GM19043 (cell line): ENCODE results near the gene PARM1.

Experiments used
- ATAC-seq: cut with Tn5 transposase; IDR thresholded peaks from one replicate; pipeline ENCODE4 v1.9.1; 2021; ENCODE audit warnings: low read depth; ENCODE audit not compliant: unreplicated experiment

The PARM1 gene

DNA sequence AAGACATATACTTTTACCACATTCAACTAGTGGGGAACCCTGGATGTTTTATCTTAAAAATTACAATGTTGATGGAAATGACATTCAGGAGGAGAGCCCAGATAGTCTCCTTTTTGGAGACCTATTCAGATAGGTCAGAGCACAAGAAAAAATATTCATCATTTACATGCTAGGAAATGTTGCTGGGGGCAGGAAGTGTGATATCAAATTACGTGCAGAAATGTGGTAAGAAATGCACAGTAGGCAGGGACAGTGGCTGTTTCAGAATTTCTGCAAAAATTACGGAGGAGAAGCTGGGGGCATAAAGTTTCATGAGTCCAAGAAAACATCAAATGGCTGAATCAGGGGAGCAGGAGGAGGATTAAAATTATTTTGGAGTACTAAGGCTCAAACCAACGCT, 8.2 kb downstream of the PARM1 start:
- no peak for ATAC-seq

DNA sequence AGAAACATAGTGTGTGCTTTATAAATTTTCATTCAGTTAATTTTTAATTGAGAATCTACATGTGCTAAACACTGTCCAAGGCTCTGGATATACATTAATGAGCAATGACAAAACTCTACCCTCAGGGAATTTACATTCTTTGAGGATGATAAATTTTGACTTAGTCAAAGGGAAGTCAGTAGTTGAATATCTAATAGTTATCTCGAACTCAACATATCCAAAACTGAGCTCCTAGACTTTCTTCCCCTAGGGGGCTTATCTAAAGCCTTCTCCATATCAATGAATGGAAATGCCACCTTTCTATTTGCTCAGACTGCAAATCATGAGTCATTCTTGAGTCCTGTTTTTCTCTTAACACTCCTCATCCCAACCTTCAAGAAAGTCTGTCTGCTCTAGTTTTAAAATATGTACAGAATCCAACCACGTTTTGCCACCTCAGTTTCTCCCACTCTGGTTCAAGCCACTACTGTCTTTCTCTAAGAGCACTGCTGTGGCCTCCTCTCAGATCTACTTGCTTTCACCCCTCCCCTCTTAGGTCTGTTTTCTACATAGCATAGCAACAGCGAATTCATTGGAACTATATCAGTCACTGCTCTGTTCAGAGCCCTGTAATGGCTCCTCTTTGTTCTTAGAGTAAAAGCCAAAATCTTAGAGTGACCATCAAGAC, 9.5 kb downstream of the PARM1 start:
- no peak for ATAC-seq

DNA sequence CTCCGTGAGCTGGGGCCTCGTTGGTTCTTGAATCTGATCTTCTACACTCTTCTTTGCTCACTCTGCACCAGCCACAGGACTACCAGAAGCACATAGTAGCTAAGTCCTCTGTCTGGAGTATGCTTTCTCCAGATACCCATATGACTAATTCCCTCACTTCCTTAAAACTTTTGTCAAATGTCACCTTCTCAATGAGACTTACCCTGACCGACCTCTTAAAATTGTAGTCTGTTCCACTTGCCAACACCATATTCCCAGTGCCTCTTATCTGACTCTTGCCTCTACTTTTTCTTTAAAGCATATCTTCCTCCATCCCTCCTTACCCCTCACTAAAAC, 10.0 kb downstream of the PARM1 start:
- no peak for ATAC-seq

DNA sequence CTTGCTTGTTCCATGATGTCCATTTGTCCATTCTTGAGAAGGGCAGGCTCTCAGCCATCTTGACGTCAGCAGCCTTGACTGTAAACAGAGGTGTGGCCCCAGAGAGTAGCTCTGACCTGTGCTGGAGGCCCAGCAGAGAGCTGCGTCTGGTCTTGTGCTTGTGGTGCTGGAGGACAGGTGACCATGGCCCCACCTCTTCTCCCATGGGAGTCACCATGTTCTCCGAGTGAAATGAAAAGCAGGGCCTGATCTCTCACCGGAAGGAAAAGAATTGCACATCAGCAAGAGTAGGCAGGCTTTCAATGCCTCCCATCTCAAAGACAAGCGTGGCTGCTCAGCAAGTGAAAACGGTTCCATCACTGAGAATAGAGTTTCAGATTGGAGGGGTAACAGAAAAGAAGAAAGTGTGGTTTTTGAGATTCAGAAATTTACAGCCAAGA, 11.5 kb downstream of the PARM1 start:
- no peak for ATAC-seq

DNA sequence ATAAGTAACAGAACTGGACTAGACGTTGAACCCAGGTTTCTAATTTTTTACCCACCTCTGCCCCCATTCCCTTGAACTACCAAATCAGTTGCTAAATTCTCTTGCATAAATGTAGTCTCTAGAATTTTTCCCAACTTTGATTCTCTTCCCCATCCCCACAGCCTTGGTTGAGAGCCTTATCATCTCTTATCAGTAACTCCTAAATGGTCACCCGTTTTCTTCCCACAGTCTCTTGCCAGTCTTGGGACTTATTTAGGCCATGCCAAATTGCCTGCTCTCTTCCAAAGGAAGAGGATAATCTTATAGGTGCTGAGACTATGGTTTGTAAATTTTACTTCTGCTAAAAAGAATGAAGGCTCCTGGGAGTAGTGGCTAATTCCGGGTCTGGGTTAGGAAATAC, 13.3 kb downstream of the PARM1 start:
- ATAC-seq: no peak

DNA sequence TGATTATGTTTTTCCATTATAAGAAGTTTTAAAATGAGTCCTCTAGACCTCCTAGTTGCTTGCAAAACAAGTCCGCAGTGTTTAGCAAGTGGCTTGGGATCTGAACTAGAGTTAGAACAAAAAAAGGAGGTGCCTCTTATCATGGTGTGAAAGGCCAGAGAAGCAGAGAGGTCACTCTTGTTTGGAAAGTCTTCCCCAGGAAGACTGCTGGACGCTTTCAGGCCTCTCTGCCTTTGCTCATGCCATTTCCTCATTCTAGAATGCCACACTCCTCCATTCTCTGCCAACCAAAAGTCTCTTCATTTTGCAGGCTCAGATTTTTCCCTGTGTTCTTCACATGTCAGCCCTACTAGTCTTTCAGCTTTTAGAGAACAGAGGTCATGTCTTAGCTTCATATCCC, 14.9 kb downstream of the PARM1 start:
- ATAC-seq: no peak

DNA sequence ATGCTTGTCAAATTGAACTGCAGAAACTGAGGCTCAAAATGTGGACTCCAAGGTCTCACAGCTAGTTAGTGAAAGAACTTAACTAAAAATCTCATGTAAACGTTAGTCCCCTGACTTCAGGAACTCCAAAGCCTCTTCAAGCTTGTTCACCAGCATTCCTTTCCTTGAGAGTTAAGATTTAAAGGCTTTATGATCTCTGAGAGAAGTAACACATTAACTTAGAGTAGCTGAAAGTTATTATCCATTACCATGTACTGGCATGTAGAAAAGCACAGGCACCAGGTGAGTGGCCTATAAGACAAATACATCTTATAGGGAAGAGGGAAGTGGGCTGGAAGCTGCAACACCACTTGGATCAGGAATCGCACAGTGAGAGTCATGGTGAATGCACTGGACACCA, 15.3 kb downstream of the PARM1 start:
- ATAC-seq: no peak

DNA sequence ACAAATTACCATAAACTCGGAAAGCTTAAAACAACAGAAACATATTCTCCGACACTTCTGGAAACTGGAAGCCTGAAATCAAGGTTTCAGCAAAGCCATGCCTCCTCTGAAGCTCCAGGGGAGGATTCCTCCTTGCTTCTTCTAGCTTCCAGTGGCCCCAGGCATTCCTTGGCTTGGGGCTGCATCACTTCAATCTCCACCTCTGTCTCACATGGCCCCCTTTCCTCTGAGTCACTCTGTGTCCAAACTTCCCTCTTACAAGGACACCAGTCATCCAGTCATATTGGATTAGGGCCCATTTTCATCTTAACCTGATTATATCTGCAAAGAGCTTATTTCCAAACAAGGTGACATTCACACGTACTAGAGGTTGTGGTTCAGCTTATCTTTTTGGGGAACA, 17.3 kb downstream of the PARM1 start:
- no peak for ATAC-seq

DNA sequence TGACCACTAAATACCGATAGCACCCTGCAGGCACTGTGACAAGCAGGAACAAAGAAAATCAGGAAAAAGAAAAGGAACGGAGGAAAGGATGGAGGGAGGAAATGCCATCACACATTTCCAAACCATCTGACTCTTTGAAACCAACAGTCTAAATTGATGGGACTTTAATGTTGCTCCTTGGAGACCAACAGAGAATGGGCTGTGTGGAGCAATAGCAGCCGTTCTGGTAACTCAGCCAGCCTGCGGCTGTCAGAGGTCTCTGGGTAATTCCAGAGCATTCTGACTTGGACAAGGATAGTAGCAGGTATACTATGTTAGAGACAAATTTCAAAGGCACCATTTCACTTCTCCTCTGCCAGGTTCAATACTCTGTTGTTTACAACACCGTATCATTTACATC, 18.0 kb downstream of the PARM1 start:
- ATAC-seq: no peak

DNA sequence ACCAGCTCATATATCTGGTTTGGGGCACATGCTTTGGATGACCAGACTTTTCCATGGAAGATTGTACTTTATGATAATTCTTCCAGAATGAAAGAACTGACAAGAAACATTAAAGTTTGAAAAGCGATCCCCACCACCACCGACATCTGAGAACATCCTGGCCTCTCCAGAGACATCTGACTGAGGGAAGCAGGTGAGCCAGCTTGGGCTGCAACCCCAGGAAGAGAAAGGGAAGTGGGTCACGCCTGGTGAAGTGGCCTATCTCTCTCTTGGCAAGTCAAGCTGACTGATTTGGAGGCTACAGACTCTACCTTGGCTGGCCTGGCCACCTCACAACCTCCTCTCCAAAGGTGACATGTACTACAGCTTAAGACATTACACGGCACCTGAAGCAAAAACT, 20.7 kb downstream of the PARM1 start:
- no peak for ATAC-seq

DNA sequence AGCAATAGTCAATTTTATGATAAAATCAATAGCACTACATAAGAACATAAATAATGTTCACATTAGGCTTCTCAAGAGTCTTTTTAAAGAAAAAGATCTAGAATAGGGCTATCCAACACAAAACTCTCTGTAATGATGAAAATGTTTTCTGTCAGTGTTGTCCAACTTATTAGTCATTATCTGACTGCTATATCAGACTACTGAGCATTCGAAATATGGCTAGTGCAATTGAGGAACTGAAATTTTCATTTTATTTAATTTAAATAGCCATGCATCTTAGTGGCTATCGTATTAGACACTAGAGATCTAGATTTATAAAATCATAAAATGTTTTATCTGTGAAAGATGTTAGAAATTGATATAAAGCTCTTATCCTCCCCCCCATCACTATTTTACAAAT, 26.0 kb downstream of the PARM1 start:
- no peak for ATAC-seq

DNA sequence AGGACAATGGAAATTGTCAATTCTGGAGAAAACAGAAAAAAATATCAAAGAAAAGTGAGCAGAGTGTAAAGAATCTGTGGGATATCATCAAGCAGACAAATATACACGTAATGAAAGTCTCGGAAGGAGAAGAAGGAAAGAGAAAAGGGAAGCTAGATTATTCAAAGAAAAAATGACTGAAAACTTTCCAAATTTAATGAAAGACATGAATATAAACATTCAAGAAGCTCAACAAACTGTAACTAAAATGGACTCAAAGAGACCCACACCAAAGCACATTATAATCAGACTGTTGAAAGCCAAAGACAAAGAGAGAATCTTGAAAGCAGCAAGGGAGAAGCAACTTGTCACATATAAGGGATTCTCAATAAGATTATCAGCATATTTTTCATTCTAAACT, 28.3 kb downstream of the PARM1 start:
- ATAC-seq: no peak

DNA sequence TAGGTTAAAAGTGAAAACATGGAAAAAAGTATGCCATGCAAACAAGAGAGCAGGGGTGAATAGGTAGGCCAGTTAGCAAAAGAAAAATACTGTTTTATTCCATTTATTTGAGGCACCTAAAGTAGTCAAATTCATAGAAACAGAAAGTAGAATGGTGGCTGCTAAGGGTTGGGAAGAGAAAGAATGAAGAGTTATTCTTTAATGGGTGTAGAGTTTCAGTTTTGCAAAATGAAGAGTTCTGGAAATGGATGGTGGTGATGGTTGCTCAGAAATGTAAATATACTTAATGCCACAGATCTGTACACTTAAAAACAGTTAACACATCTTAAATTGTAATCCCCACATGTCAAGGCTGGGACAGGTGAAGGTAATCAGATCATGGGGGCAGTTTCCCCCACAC, 29.7 kb downstream of the PARM1 start:
- ATAC-seq: no peak

DNA sequence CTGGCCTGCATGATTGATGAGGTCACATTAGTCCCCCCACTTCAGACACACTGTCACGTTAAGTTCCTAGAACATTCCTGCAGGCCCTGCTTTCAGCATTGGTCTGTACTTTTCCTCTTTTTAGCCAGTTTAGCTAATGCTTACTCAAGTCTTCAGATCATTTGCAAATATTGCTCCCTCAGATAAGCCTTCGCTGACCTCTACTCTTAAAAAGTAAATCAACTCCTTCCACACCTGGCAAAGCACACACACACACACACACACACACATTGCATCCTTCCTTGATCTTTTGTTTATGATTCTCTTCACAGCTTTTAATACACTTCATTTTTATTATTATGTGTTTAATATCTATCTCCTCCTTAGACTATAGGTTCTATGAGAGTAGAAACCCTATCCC, 31.4 kb downstream of the PARM1 start:
- no peak for ATAC-seq

DNA sequence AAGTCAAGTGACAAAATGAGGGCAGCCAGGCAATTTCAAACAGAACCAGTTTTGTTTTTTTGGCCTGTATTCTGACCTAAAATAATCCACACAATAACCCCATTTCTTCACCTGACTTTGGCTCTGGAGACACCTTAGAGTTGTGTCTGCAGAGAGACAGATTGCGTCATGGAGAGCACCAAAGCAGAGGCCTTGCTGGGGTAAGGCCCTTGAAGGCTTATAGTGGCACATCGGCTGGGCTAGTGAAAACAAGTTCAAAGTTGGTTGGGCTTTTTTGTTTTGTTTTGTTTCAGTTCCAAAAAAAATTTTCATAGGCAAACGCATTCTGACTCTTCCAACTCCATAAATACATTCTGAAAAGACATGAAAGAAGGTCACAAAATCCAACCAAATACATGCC, 34.4 kb downstream of the PARM1 start:
- no peak for ATAC-seq

DNA sequence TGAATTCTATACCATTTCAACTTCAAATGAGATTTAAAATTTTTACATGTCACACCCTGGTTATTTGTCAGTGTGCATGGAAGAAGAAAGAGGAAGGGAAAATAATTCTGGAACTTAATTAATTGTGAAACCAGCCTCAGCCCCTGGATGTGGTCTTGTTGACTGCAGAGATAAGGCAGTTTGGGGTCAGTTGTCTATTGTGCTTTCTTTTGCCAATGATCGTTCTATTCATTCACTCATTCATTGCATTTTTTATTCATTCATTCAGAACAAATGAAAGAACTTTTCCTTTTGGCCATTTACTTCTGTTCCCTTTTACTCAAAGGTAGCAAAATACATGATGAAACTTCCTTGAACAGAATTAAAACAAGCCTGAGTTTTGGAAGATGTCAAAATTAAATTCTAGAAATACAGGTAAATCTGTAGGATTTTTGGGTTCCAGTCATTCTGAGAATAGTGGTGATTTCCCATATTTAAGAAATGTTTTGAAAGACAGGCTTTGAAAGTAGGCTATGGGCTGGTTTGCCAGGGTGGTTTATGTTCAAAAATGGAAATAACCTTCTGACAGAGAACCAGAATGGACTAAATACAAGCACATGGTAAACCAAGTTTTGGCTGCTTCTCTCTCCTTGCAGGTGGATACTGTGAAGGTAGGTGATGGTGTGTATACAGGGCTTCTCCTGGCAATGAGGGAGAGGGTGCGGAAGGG, 35.7 kb downstream of the PARM1 start:
- no peak for ATAC-seq

DNA sequence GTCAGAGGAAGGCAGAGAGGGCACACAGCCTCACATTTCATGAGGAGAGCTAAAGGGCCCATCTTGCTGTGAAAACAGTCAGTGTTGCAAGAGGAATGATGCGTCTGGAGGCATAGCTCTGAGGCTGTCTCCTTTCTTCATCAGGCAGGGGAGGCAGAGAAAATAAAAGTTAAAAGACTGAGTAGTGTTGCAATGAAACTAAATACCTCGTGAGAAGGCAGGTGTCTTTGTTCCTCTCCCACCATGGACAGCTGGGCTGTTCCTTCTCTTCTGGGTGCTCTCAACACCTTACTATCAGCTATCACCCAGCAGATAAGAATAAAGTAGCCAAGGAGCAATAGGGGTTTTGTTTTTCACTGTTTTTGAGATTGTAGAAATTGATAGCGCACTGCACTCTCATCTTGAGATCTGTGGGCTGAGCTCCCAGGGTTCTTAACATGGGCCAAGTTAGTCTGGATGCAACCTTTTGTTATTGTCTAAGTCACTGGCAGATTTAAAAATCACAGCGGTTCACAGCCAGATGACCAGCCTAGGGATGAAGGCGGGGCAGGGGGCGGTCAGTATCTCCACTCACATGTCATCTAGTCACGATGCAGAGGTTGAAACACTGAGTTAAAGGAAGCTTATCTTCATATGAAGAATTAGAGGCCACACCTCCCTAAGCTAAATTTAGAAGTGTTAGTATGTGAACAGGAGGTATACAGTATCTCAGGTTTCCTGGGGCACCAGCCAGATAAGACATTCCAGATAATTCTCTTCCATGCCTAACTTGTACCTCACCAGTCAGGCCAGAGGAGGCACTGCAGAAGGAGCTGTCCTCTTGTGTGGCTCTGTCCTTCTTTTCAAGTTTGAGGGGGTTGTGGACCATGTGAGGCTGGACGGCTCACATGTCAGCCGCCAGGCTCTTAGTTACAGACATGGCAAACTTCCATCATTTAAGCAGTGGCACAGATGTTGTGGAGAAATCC, 36.9 kb downstream of the PARM1 start:
- no peak for ATAC-seq

DNA sequence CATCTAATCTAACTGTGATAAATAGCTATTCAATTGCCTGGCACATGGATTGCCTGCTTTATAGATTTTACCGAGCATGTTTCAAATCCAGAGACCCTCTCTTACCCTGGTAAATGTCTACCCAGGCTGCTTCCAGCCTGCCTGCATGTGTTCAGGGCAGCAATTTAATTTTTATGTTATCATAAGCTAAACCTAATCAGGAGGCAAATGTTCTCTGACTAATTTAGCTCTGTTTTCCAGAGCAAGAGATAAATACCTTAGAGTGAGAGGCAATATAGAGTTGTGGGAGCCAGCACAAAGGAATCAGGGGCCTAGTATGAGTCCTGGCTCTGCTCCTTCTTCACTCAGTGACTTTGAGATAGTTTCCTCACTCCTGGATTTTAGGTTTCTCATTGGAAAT, 37.7 kb downstream of the PARM1 start:
- no peak for ATAC-seq

DNA sequence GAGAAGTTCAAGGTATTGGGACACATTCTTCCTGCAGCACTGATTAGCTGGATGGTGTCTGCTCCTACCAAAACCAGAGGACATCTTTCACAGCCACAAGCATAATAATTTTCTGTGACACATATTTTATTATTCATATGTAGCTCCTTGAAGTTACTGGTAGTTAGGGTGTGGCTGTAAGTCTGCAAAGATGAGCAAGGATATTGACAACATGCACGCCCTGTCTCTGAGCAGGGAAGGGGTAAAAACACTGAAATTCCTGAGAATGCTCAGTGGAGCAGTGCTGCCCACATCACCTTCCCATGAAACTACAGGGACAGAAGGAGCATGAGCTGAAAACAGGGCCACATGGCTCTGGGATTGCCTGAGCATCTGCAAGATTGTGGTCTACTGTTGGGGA, 38.9 kb downstream of the PARM1 start:
- no peak for ATAC-seq

DNA sequence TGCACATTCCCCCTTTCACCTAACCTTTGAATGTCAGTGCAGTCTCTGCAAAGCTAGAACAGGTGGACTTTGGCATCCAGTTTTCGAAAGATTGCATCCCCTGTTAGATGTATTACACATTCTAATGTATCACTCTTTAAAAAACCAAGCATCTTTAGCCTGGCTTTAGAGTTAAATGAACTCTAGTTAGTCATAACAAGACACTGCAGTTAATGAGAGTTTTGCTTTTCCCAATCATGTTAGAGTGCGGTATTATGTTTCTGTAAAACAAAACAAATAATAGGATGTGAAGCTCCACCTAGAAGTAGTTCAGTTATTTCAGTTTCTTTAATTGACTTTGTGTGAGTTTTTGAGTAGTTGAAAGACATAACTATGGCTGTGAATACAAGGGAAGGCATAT, 42.2 kb downstream of the PARM1 start:
- no peak for ATAC-seq
